ENCODE measurements around the gene LYRM1.
A peak's percentile ranks its signal among the peaks of the same experiment; 100 is the strongest.
"Not testable (repeated sequence)": the region's sequence is repeated elsewhere in the genome, so short reads cannot be mapped to it uniquely, and the experiment has no call there.

LYRM1 gene

DNA sequence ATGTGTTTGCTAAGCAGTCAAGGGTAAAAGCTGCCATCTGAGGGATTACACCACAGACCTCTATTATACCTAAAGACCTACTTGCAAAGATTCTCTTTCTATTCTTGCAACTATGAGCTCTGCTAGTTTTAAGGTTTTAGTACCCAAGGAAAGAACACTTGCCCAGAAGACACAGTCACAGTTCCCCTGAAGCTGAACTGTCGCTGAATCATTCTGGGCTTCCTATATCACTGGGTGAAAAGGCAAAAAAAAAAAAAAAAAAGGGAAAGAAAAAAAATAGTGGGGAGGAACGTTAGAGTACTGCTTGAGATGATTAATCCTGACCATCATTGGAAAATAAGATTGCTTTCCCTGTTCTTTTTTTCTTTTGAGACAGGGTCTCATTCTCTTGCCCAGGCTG lies 37.9 kb downstream of the LYRM1 start:
- peak; percentile 63 to 72 for DNase-seq

DNA sequence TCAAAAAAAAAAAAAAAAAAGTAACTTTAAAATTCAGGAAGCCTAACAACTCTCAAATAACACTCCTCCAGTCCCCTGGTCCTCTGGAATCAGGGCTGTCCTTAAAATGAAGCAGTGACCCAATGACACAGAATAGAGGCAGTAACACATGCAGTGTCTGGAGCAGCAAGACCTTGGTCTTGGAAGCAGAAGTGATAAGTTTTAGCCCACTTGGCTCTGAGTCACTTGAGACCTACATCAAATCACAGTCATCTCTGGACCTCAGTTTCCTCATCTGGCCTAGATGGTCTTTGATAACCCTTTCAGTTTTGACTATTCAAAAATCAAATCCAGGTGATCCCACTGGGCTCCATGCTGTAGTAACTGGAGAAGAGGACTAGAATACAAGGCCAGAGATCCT lies 39.0 kb downstream of the LYRM1 start:
- peak; percentile 62 to 76 for DNase-seq

DNA sequence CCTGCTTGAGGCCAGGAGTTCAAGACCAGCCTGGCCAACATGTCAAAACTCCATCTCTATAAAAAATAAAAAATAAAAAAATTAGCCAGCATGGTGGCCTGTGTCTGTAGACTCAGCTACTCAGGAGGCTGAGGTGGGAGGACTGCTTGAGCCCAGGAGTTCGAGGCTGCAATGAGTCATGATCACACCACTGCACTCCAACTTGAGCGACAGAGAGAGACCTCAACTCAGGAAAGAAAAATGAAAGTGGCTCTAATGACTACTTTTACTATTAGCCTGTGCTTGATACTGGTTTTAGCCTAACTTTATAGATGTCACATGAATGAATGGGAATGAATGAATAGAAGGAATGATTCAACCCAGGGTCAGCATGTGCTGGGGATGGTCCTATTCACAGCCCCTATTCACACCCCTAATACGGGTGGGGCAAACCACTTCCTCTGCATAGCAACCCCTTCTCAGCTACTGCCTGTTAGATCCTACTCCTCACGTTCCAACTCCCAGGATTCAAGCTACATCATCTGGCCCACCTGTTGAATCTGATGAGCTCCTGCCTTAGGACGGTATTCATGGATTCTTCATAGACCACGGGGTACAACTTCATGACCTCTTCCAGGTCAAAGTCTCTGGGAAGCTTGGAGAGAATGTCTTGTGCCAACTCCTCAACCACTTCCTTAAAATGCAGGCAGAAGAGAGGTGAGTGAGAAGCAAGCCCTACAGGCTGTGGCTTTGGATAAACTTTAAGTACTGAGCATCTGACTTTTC lies 40.5 kb downstream of the LYRM1 start:
- peak; percentile 32 to 54 for DNase-seq

DNA sequence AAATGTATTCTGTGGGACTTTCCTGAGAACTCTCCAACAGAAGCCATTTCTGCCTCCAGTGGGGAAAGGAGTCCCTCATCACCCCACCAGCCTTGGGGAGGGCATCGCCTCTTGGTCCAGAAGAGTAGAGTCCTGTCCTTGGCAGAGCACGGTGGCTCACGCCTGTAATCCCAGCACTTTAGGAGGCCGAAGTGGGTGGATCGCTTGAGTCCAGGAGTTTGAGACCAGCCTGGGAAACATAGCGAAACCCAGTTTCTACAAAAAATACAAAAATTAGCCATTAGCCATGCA lies 41.0 kb downstream of the LYRM1 start:
- no peak for DNase-seq

DNA sequence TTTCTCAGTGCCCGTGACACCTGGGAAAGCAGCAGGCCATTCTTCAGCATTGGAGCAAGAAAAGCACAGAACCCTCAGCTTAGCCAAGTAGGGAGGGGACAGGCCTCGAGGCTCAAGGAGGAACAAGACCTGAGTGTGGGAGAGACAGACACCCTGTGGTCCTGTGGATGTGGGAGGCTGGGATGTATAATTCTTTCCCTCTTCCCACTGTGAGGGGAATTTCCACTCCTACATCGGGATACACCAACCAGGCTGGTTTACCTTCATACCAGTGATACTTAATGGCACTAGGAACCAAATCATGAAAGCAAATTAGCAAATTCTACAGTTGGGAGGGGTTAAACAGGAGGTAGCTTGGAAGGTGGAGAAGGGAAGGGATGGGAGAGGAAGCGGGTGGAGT lies 41.7 kb downstream of the LYRM1 start:
- peak; percentile 24 to 49 for DNase-seq

DNA sequence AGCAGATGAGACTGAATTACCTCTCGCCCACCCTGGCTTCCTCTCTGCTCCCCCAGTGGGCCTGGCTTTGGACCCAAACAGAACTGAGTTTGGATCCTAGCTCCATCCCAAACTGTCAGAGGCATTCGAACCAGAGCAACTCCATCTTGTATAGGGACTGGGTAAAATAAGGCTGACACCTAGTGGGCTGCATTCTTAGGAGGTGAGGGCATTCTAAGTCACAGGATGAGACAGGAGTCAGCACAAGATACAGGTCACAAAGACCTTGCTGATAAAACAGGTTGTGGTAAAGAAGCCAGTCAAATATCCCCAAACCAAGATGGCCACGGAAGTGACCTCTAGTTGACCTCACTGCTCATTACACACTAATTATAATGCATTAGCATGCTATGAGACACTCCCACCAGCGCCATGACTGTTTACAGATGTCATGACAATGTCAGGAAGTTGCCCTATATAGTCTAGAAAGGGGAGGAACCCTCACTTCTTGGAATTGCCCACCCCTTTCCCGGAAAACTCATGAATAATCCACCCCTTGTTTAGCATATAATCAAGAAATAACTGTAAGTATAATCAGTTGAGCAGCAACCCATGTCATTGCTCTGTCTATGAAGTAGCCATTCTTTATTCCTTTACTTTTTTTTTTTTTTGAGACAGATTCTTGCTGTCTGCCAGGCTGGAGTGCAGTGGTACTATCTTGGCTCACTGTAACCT lies 44.4 kb downstream of the LYRM1 start:
- peak; percentile 36 to 62 for DNase-seq

DNA sequence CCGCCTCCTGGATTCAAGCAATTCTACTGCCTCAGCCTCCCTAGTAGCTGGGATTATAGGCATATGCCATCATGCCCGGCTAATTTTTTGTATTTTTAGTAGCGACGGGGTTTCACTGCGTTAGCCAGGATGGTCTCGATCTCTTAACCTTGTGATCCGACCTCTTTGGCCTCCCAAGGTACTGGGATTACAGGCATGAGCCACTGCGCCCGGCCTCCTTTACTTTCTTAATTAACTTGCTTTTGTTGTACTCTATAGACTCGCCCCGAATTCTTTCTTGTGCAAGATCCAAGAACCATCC lies 45.0 kb downstream of the LYRM1 start:
- DNase-seq, result not testable (repeated sequence)

DNA sequence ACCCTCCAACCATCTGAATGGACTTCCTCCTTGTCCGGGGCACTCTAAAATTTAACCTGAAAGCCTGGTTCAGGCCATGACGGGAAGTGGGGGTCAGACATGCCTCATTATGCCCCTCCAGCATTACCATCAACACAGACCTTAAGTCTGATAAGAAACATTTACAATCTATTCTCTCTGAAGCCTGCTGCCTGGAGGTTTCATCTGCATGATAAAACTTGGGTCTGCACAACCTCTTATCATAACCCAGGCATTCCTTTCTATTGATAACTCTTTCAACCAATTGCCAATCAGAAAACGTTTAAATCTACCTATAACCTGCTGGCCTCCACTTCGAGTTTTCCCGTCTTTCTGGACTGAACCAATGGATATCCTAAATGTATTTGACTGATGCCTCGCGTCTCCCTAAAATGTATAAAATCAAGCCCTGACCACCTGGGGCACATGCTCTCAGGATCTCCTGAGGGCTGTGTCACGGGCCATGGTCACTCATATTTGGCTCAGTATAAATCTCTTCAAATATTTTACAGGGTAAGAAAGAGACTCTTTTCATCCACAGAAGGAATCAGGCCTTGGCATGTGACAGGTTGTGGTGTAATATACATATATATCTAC lies 45.6 kb downstream of the LYRM1 start:
- no peak for DNase-seq

DNA sequence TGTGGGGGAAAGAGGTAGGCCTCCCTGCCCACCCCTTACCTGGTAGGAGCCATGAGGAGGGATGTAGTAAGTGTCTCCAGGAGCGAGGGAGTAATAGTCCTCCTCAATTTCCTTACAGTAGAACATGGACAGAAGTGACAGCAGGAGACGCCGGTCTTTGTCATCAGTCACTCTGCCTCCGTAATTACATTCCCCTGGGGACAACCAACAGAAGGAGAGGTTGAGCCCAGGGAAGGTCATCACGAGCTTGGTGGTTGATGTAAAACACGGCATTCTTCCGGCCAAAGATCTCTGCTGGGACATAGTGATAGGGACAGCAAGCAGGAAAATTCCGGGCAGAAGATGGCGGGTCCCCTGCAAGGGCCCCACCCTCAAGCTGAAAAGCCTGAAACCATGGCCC lies 47.9 kb downstream of the LYRM1 start:
- DNase-seq, result no peak

DNA sequence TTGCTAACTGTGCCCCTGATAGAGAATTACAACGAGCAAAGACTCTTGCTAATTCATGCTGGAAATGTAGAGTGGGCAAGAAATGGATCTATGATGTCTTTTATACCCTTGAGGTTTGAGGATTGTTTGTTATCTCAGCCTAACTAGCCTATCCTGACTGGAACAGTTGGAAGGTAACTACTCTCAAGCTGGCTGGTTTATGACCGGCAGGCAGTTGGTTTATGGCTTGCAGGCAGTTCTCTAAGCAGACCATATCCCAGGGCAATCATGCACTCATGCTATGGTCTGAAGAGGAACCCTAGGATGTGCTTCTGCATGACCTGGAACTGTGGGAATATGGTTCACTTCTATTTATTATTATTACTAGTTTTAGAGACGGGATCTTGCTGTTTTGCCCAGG lies 49.1 kb downstream of the LYRM1 start:
- no peak for DNase-seq

DNA sequence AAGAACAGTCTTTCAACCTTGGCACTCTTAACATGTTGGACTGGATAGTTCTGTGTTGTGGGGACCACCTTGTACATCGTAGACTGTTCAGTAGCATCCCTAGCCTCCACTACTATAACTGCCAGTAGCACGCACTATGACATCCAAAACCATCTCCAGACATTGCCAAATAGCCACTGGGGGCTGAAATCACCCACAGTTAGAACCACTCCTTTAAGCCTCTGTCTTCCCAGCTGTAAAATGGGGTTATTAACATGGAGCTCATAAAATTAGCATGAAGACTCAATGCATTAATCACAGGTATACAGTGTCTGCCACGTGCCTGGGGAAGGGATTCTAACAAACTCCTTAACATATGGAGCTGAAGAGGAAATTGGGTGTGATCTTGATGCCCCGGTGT lies 49.7 kb downstream of the LYRM1 start:
- no peak for DNase-seq

DNA sequence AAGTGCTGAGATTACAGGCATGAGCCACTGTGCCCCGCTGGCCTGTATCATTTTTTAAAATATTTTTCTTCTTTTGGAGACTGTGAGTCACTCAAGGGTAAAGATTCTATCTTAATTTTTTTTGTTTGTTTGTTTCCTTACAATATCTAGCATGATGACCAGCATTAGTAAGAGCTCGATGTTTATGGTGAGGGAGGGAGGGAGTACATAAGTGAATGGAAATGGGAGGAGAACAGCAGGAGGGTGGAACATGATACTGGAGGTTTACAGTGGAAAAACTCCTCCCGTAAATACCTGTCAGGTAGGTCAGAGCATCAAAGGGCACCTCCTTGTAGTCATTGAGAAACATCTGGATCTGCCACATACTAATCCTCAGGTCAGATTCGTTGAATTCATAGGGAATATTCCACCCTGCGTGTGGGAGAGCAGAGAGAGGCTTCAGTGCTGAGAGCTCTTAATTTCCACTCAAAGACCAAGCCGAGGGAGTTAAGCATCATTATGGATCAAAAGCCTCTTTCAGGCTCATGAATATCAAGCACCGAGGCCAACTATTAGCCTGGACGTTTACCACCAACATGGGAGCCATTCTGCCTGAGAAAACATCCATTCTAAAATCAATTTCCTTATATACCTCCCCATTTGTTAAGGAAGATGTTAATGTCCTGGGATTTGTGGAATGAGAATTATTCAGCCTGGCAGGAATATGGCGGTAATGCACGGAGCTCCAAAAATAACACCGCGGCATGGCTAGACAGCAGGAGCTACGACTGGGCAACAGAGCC lies 51.8 kb downstream of the LYRM1 start:
- DNase-seq, result no peak

DNA sequence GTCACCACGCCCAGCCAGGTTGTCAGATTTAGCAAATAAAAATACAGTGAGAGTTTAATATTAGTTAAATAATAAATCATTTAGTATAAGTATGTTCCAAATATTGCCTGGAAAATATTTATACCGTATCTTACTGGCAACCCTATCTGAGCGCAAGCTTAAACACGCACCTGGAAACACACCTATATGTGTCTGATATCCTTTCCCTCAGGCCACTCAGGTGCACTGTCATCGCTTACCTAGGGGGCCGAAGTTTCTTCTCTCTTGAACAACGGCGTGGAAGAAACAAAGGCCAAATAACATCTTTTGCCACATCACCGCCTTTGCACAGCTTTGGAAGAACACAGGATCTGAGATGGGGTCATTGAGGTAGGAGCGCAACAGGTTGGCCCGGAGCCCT lies 54.0 kb downstream of the LYRM1 start:
- DNase-seq, result no peak

DNA sequence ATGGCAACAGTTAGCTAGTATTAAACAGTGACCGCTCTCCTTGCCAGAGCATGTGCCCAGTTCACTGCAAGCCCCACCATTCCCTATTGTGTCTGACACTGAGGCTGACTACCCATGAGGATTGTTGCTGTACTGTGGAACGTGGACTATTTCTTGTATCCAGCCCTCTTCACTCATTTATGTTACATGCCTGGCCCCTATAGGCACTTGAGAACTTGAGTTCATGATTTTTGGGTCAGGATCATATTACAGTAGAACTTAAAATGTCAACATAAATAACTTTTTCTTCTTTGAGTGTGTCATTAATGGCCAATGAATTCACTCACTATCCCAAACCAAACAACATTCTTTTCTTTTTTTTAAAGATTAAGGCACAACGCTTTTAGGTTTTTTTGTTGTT lies 55.7 kb downstream of the LYRM1 start:
- DNase-seq, result peak in 1 of 2 donors; percentile 3

DNA sequence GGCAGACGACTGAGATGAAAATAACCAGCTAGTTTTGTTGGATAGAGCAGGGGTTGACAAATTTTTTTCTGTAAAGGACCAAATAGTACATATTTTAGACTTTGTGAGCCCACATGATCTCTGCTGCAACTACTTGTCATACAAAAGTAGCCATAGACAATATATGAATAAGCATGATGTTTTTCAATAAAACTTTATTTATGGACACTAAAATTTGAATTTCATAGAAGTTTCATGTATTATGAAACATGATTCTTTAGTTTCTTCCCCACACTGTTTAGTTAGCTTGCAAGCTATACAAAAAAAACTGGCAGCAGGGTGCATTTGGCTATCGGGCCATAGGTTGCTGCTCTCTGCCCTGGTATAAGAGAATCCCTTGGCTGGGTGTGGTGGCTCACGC lies 56.6 kb downstream of the LYRM1 start:
- no peak for DNase-seq

DNA sequence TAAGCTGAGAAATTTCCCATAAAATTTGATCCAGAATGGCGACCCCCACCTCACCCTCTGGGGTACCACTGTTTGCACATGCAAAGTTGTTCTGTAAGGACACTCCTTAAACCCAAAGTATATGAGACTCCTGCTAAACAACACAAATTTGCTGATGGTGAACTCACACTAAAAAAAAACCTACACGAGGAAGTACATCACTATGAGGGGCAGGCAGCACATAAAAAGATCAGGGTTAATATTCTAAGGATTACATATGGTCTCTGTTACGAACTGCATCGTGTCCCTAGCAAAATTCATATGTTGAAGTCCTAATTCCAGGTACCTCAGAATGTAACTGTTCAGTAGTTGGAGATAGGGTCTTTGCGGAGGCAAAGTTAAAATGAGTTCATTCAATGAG lies 60.3 kb downstream of the LYRM1 start:
- no peak for DNase-seq

DNA sequence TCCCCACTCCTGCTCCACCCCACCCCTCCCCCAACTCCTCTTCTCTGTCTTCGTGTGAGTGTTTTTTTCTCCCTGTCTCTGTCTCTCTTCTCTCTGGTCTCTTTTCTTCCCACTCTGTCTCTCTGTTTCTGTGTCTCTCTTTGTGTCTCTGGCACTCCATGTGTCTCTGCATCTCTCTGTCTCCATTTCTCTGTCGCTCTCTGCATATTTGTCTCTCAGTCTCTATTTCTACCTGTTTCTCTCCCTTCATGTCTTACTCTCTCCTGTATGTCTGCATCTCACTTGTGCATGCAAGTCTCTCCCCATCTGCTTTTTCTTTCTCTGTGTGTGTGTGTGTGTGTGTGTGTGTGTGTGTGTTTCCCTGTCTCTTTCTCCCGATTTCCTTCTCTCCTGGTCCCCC lies 68.2 kb downstream of the LYRM1 start:
- DNase-seq, result no peak

DNA sequence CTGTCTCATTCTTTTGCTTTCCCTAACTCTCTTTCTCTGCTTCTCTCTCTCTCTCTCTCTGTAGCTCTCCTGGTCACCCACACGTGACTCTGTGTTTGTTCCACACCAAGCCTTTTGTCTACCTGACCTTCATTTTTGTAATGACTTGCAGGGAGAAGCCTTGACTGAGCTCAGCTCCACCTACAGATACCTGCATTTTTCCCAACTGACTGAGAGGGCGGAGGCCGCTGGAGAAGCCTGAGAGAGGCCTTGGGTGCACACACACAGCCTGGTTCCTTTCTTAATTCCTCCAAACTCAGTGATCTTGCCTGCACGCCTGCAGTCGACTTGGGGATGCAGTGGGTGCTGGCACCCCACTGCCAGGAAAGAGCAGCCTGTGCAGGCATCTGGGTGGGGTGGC lies 68.8 kb downstream of the LYRM1 start:
- DNase-seq, result no peak

DNA sequence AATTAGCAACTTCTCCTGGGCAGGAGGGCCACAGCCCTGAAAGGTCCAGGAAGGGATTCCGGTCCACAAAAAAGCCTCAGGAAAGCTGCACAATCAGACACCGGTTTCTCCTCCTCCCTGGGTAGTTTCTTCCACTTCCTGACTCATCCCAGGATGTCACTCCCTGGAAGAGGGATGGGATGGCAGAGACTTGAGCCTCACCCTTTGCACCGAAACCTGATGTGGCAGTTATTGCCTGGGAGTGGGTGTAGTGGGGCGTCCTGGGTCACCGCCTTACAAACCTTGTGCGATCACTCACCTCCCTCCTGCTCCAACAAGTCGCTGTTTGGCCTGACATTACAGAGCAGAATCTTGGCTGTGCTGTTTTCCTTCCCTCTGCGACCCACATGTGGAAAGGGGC lies 70.8 kb downstream of the LYRM1 start:
- no peak for DNase-seq

DNA sequence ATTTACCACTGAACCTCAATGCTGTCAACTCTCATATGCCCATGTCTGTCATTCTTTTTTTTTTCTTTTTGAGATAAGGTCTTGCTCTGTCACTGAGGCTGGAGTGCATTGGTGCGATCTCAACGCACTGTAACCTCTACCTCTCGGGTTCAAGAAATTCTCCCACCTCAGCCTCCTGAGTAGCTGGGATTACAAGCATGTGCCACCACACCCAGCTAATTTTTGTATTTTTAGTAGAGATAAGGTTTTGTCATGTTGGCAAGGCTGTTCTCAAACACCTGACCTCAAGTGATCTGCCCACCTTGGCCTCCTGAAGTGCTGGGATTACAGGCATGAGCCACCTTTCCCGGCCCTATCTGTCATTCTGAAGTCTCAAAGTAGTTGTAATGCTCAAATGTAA lies 72.6 kb downstream of the LYRM1 start:
- DNase-seq, result not testable (repeated sequence)

Data from inflammatory macrophage (primary cell).